AG04450 (cell line): Measurements from ENCODE around the gene LEMD1. TPM values are rescaled to one million over a fixed set of nuclear protein-coding genes. Genes with fewer than 3 reads are reported as not detected.

ENCODE experiments used
- CTCF ChIA-PET: fragments of 300-600, 350-600 bp; formaldehyde crosslinking; extraction: SDS; loops from one replicate; lab custom pipeline; 2022; ENCODE audit warnings: antibody characterized with exemption, inconsistent platforms; lab: Charles Lee
- POLR2A ChIA-PET: fragments of 350-600 bp; formaldehyde crosslinking; extraction: SDS; loops from one replicate; lab custom pipeline; 2021; ENCODE audit warnings: antibody characterized with exemption, inconsistent platforms; lab: Yijun Ruan, JAX
- DNase-seq: peaks from one replicate; pipeline ENCODE4 v3.0.0-alpha.2; 2011; ENCODE audit warnings: low read depth, low spot score
- H3K27ac ChIP-seq: one replicate; pipeline ENCODE4 v1.5.1; 2012; ENCODE audit warnings: low read depth, low read length, control low read depth
- H3K27me3 ChIP-seq: one replicate; pipeline ENCODE4 v1.6.0; 2012; ENCODE audit warnings: low read length; ENCODE audit not compliant: control insufficient read depth, insufficient read depth
- H3K4me3 ChIP-seq: 2 replicates; pipeline ENCODE4 v1.5.1; 2011; ENCODE audit warnings: mild to moderate bottlenecking, low read depth, low read length, control low read depth
- H3K9me3 ChIP-seq: 2 replicates; pipeline ENCODE4 v1.5.1; 2012; ENCODE audit warnings: low read length; ENCODE audit not compliant: control insufficient read depth, insufficient read depth
- polyA plus RNA-seq: library from polyadenylated mRNA; depleted of rRNA; stranded (reverse); fragments of >200 nt; gene quantifications from 2 replicates; pipeline ENCODE4 v1.2.3, GENCODE V29; 2011
- TF ChIP-seq, protein P1 (sequence below): IDR thresholded peaks from 2 replicates; pipeline ENCODE4 v1.5.1; 2011; ENCODE audit warnings: low read depth, low read length, control low read depth, inconsistent platforms

The LEMD1 gene
- polyA plus RNA-seq, 1 experiment, result not detected

DNA sequence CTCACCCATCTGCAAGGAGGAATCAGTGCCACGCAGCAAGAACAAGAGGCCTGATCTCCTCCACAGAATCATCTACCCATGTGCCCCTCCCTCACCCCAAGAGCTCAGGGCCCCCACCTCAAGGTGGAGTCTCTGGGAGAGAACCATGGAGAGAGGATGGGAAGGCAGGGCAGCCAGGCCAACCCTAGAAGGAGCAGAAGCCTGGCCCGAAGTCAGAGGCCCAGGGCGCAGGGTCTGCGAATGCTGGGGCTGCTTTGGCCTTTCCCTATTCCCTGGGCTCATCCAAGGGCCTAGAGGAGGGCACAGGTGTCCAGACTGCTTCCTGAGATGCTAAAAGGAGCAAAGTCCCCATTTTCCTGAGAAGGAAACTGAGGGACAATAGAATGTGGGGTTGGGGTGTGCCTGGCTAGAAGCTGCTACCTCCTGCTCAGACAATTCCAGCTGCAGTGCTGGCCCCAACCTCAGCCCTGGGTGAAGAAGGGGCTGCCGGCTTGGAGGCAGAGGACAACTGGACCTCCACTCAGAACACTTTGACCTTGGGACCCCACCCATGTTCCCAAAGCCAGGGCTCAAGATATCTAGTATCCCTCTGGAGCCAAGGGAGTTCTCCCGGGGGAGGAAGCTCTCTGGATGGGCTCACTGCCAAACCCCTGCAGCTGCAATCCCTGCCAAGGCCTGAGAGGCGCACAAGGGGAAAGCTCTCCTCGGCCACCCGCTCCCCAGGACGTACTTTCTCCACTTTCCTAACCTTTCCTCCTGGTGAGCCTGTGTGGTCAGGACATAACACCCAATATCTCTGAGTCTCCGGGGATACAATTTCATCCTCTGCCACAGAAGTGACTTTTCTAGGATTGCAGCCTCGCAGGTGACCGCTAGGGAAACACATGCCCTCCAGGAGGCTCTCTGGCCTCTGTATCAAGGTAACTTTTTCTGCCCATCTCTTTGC is 16.6 kb upstream of the LEMD1 start:
- TF ChIP-seq, protein P1, sequence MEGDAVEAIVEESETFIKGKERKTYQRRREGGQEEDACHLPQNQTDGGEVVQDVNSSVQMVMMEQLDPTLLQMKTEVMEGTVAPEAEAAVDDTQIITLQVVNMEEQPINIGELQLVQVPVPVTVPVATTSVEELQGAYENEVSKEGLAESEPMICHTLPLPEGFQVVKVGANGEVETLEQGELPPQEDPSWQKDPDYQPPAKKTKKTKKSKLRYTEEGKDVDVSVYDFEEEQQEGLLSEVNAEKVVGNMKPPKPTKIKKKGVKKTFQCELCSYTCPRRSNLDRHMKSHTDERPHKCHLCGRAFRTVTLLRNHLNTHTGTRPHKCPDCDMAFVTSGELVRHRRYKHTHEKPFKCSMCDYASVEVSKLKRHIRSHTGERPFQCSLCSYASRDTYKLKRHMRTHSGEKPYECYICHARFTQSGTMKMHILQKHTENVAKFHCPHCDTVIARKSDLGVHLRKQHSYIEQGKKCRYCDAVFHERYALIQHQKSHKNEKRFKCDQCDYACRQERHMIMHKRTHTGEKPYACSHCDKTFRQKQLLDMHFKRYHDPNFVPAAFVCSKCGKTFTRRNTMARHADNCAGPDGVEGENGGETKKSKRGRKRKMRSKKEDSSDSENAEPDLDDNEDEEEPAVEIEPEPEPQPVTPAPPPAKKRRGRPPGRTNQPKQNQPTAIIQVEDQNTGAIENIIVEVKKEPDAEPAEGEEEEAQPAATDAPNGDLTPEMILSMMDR, result peak; percentile 74
- peaks cover 27% of the 10 kb centered on the region for H3K27me3 ChIP-seq
- ChIA-PET POLR2A (no interaction called here), CTCF (interaction anchor here (0.6 to 3.6 kb wide), 12 partner anchors 8 to 88 kb away, joined by 3 to 29 read pairs (median 4); no protein-coding TSS in a partner anchor)
- no peak overlapping the region for H3K4me3 ChIP-seq
- no peaks in the 10 kb centered on the region for H3K9me3 ChIP-seq
- DNase-seq, result peak; percentile 23
- no peak overlapping the region for H3K27ac ChIP-seq

DNA sequence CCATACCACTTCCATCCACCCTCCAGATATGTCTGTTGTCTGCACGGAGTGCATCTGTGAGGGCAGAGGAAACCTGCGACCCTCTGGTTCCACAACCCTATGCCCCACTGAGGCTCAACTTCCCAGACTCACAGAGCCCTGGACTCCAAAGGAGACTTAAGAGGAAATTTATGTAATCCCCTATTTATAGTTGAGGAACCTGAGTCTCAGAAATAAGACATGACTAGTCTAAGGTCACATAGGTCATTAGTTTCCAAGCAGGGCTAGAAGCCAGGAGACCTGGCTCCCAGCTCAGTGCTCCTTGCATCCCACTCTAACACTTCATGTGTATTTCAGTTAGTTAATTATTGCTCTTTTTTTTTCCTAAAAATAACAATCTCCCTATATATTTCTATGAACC is 15.7 kb upstream of the LEMD1 start:
- Histone ChIP-seq H3K4me3 (no peak overlapping the region), H3K27me3 (peaks cover 22% of the 10 kb centered on the region), H3K9me3 (no peaks in the 10 kb centered on the region), H3K27ac (no peak overlapping the region)
- TF ChIP-seq, protein P1, result no peak
- no peak for DNase-seq
- ChIA-PET CTCF (interaction anchor here (0.6 to 1.6 kb wide), 2 partner anchors 11 to 27 kb away, joined by 3 to 8 read pairs; no protein-coding TSS in a partner anchor), POLR2A (no interaction called here)

DNA sequence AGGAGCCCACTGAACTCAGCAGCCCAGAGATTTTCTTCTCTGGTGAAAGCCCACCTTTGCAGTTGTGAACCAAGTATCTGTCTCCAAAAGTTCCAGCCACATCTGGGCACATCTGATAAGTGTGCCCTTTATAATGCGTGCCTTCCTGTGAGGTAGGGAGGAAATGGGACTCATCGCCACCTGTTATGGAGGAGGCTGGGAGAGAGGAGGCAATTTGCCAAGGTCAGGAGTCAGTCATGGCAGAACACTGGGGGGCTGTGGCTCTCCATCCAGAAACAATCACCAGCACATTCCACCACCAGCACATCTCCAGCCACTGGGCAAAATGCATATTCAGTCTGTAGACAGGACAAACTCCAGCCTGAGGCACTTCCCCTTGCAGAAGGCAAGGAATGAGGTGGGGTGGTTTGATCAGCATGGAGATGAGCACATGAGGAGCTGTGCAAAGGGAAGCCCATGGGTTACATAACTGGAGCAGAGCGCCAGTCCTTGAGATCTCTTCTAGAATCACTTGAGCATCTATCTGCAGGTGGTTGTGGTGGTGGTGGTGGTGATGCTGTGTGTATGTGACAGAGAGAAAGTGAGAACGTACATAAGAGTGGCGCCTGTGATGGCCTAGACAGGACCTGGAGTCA is 15.0 kb upstream of the LEMD1 start:
- POLR2A ChIA-PET, result no interaction called here
- TF ChIP-seq, protein P1, result no peak
- no peak for DNase-seq
- CTCF ChIA-PET, result interaction anchor here (0.6 to 0.7 kb wide), 2 partner anchors 11 to 26 kb away, joined by 3 read pairs; no protein-coding TSS in a partner anchor
- Histone ChIP-seq H3K4me3 (no peak overlapping the region), H3K9me3 (no peaks in the 10 kb centered on the region), H3K27ac (no peak overlapping the region), H3K27me3 (peaks cover 28% of the 10 kb centered on the region)

DNA sequence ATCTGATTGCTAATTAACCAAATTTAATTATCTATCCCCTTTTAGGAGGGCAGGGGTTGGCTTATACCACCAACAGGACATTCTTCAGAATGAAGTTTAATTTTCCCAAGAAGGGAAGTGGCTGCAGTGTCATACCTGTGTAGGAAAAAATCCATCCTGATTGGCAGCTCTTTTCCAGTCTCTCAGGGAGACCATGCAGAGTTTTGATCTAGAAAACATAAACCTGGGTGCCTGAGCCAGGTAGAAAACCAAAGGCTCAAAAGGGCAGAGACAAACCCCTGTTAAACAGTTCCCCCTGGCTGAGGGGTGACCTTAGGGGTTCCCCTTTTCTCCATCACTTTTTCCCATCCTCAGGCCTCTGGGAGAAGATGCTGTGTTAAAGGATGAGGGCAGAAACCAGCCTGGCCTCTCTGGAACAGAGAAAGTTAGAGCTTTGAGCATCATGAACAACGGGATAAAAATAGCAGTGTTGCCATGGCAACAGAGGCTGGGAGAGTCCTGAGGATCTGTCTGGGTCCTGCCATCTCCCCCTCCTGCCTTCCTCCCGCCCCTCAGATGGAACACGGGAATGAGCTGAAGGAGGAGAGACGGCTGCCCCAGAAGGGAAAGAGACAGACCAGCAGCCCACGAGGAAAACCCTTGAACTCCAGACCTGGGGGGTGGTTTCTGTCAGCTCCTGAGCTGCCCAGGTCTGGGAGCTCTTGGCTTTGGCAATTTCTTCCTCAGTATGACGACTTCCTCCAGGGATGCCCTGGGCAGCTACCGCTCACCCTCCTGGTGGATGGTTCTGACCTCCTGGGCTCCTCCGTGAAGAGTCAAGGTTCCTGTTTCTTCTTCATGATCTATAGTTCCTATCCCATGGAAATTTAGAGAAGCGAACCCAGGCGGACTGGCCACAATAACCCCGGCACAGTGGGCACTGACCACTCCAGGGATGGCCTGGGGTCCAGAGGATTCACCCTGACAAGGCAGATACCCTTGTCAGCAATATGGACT is 14.0 kb upstream of the LEMD1 start:
- Histone ChIP-seq H3K27ac (no peak overlapping the region), H3K9me3 (no peaks in the 10 kb centered on the region), H3K4me3 (no peak overlapping the region), H3K27me3 (peaks cover 29% of the 10 kb centered on the region)
- DNase-seq, result no peak
- TF ChIP-seq, protein P1, result no peak
- ChIA-PET POLR2A (interaction anchor here (0.6 kb wide), 1 partner anchor 18 kb away, joined by 4 read pairs; no protein-coding TSS in a partner anchor), CTCF (interaction anchor here (0.7 kb wide), 1 partner anchor 12 kb away, joined by 3 read pairs; no protein-coding TSS in a partner anchor)
